Right renal pelvis (tissue), 4 donors: Measurements from ENCODE around the gene RPTOR. TPM values are rescaled to one million over a fixed set of nuclear protein-coding genes. Genes with fewer than 3 reads are reported as not detected.
A peak's percentile ranks its signal among the peaks of the same experiment; 100 is the strongest.

Experiments
- DNase-seq, 4 donors: peaks; one replicate each; pipeline ENCODE4 v3.0.0-alpha.2; 2013; ENCODE audit warnings: low read depth in 4 of 4, low spot score in 3 of 4, missing footprints in 1 of 4
- polyA plus RNA-seq, 4 donors: library from polyadenylated mRNA; unstranded; fragments of 120-200 nt; gene quantifications; one replicate each; pipeline ENCODE4 v1.2.1, GENCODE V29; 2013; ENCODE audit not compliant: insufficient read length in 4 of 4

RPTOR gene
- polyA plus RNA-seq, 4 donors, result 17.1 to 21.9 (median 19.5) TPM

DNA sequence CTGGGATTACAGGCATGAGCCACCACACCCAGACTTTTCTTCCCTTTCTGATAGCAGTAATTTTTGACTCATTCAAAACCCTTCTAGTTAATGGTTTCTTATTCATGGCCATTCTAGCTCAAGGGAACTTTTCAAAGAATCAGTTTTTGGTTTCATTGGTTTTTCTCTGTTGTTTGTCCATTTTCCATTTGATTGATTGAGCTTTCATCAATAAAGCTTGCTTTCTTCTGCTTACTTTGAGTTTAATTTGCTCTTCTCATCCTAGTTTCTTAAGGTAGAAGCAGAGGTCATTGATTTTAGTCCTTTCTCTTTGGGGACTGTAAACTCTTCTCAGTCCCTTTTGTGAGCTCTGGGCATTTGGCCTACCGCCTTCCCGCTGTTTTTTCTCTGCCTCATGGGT, 365.0 kb downstream of the RPTOR start:
- DNase-seq, result no peak

DNA sequence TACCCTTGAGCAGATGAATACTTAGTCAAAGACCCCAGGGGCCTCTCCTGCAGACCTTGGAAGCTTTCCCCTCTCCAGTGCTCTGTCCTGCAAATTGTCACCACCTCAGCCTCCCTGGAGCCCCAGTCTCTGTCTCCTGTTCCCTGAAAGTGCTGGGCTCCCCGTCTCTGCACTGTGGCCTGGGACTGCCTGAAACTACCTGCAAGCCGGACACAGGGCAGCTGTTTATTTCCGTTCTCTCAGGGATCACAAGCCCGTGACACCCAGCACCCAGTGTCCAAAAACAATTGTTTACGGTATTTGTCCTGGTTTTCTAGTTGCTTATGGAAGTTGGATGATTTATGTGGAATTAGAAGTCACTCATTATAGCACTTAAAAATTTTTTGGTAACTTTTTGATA, 365.4 kb downstream of the RPTOR start:
- no peak for DNase-seq

DNA sequence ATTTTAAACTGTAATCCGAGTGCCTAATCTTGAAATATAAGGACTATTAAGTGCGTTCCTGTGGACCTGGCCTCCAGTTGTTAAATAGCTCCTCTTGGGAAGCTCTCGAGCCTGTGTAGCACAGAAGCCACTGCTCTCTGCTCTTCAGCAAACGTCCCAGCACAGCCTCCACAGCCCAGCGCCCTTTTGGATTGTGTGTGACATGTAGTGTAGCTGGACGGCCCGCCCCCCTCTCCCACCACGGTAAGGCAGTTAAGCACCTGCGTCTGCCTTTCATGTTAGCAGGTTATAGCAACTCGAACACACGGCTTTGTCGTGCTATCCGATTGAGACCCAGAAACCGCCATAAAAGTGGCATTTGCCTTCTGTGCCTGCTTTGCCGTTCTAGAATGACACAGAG, 367.8 kb downstream of the RPTOR start:
- DNase-seq, result no peak

DNA sequence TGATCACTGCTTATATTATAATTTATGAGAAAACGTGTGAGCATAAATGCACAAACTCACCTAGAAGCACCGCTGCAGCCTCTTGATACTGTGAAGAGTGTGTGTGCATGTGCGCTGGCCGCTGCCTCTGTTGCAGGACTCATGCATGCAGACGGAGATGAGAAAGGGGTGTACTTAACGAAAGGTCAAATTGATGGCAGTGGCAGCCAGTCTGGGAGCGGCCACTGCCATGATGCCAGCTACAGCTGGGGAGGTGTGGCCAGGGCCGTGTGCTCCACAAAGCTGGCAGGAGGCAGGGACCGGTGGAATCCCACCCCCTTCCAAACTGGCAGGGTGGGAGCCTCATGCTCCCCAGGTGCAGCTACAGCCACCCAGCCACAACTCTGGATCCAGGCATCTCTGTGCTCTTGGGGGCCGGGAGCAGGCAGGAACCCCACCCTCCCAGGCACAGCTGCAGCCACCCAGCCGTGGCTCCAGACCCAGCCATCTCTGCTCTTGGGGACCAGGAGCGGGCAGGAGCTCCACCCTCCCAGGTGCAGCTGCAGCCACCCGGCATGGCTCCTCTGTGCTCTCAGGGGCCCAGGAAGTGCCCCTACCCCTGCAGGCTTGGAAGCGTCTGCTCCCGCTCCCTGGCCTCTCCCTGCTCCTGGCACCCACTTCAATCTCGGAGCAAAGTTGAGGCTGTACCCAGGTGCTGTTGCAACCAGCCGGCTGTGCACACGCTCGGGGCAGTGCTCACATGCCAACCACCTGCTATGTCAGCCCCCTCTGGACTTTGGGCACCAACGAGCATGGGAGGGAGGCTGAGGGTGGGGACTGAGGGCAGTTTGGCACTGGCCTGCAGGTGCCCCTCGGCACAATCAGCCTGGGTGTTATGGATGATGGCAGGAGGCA, 369.5 kb downstream of the RPTOR start:
- DNase-seq, result no peak

DNA sequence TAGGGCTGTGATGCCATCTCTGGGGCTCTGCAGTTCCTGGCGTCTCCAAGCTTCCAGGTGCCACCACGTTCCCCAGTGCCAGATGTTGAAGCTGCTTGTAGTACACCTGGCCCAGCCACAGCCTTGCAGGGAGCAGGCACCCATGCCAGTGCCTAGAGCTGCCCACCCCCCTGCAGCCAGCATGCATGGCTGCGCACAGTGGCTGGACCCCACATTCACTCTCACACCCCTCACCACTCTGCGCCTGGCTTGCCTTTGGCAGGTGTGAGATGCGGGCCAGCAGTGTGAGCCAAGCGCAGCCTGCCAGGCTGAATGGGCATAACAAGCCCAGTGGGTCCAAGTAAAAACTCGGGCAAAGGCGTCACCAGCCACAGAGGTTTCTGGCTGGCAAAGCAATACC, 371.6 kb downstream of the RPTOR start:
- DNase-seq, result no peak

DNA sequence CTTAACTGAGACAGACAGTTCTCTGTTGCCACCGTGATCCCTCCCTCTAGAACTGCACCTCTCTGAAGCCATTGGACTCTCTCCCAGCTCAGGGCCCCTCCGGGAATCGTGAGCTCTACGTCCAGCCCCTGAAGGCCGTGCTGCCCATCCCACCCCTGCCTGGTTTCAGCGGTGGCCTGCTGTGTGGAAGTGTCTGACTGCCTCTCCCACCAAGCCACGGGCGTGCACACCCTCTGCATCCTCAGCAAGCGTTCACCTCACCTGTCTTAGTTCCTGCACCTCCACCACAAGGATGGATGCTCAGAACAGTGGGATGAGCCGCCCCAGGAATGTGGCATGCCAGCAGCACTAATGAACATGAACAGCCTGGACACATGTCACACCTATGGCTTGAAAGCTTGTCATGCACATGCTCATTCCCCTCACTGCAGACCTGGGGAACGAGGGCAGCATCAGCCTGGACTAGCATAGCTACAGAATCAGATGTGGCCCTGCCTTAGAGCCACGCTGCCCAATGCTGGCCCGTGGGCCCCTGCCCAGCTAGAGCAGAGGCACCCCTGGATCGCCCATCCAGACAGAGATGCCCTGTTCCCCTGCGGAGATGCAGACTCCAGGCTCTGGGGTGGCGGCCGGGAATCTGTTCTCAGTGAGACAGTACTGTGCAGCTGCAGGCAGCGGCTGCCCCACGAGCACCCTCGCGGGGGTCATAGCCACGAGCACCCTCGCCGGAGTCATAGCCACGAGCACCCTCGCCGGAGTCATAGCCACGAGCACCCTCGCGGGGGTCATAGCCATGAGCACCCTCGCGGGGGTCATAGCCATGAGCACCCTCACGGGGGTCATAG, 373.3 kb downstream of the RPTOR start:
- no peak for DNase-seq

DNA sequence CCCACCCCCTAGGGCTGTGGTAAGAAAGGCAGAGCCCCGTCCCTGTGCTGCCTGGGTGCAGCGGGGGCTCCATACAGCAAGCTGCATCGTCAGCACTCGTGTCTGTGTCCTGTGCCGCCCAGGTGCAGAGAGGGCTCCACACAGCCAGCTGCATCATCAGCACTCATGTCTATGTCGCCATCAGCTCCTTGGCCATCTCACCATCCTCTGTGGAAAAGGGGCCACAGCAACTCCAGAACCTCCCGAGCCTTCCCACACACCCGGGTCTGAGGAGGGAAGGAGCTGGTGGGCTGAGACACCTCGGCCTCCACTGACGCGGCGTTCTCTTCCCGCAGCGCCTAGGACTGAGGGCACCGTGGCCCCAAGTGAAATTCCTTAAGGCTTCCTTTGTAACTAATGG, 374.1 kb downstream of the RPTOR start:
- DNase-seq, result no peak

DNA sequence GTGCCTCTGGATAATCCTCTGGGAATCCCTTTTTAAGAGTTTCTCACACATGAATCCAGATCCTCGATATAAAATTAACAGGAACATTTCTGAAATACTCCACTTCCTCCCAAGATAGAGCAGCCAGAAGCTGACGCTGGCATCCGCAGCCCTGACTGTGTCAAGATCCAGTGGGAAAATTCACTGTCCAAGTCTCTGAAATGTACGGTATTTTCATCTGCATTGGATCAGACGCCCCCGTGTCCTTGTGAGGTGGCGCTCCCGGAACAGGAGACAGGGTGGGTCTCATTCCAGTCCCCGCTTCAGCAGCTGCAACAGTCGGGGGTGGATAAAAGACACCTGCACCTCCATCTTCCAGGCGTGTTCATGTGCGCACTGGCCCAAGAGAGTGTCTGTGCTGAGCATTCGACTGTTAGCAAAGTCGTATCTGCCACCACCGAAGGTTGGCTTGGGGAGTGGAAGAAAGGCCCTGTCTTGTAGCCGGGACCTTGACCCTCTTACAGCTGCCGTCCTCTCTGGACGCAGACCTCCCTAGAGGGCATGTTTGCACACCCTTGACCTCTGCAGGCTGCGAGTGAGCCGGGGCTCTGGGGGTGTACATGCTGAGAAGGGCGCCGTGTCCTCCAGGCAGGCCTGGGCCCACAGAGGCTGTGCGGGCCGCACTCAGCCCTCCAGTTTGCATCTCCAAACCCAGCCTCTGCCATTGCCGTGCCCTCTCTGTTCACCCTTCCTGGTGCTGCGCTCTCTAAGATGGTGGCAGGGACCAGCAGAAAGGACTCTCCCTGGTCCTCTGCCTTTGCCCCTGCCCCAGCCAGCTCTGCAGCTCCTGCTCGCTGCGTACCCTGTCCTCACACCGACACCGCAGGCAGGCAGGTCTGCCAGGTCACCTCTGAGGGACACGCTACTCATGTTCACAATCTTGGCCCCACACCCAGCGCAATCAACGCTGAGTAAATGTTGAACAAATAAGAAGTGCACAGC, 375.0 kb downstream of the RPTOR start:
- no peak for DNase-seq

DNA sequence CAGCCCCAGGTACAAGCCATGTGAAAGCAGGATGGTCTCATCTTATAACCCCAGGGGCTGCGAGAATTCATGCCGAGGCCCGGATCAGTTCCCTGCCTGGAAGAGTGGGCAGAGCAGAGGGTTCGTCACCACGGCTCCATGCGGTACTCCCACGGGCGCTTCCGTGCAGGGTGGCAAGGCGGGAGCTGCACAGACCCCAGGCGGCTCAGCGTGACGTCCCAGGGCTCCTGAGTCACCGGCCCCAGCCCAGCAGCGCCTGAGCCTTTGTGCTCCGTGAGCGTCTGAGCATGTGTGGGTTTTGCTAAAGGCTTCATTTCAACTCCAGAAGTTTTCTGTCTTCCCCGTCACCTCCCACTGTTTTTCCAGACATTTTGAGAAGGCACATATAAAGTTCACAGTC, 375.8 kb downstream of the RPTOR start:
- DNase-seq, result peak in 1 of 4 donors; percentile 67

DNA sequence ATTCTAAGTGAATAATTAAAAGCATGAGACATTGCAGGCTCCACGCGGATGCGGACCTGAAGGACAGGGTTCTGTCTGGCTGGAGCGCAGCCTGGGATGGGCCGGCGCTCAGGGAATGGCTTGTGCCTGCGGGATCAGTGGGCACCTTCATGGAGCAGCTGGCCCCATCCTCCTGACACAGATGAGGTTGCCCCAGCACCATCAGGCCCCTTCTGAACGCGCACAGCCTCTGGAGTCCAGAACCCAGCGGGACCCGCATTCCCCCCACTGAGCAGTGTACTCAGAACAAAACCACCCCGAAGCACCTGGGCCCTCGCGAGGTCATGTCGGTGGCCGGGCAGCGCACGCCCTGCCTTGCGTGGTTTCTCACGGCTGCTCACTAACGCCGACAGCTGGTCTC, 376.5 kb downstream of the RPTOR start:
- no peak for DNase-seq

DNA sequence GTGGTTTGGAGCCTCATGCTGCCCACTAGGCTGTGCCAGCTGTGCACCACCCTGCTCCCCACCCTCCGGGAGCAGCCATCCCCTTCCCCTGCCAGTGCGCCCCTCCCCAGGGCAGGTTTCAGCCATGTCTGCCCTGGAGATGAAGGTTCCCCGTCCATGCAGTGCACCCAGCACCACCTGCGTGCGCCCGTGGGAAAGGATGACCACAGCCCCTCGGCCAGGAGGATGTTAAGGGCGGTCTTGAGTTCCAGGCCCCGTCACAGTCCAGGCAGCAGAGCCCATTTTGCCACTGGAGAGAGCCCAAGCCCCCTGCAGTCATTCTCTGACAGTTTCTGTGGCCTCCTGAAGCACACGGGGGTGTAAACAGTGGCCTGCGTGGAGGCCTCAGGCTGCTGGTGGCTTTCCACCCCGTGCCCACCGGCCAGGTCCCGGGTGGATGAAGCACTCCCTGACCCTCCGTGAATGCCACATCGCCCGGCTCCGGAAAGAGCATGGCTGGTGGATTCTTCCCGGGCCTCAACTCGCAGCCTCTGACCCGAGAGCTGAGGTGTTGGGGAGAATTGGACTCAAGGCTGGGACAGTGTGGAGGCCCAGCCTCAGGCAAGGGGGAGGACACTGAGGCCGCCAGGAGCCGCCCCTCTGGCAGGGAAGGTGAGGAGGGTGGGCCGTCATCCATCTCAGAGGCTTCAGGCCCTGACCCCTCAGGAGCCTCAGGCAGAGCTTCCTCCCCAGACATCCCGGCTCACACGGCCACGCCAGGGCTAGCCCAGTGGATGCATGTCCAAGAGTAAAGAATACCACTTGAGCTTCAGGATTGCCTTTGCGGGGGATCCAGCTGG, 377.3 kb downstream of the RPTOR start:
- DNase-seq, result no peak

DNA sequence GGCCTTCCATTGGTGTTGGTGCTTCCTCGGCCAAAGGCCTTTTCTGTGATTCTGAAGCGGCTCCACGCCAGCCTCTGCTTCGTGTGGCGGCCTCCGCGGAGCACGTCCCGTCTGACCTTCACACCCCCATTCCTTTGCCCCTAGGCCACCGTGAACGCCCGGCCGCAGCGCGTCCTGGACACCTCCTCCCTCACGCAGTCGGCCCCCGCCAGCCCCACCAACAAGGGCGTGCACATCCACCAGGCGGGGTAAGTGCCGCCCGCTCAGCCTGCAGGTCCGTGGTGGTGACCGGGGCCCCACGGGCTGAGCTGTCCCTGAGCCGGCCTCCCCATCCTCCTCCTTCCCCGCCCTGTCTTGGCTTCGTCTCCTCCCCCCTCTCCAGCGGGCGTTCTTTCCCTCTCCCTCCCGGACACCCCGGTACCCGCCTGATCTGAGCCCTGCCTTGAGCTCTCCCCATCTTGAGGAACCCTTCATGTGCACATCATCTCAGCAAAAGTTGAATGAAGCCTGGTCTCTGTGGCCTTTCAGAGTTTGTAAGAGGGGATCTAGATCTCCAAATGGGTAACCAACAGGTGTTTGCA, 378.0 kb downstream of the RPTOR start:
- DNase-seq, result no peak

DNA sequence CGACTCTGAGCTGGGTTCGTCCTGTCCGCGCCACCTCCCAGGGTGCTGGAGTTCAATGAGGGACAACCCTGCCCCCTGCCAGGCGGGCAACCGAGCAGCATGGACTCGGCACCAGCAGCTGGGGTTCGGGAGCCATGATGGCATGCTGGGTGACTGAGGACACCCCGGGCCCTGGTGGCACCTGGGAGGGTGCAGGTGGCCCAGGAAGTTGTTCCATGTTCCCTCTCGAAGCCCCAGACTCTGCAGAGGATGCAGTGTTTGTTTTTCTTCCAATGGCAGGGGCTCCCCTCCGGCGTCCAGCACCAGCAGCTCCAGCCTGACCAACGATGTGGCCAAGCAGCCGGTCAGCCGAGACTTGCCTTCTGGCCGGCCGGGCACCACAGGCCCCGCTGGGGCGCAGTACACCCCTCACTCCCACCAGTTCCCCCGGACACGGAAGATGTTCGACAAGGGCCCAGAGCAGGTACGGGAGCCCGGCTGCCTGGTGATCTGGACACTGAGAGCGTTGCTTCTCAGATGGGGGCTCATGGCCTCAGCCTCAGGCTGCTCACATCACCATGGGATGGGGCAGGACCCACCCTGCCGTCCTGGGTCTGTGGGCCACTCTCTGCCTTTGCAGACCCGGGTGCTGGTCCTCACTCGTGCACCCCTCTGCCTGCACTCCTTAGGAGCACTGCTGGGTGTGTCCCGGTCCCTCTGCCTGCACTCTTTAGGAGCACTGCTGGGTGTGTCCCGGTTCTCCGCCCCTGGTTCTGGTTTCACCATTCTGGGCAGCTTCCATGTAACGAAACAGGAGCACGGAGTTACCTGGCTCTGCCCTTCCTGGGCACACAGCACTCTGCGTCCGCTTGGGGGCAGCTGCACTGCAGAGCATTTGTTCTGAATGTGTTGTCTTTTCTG, 378.8 kb downstream of the RPTOR start:
- DNase-seq, result no peak

DNA sequence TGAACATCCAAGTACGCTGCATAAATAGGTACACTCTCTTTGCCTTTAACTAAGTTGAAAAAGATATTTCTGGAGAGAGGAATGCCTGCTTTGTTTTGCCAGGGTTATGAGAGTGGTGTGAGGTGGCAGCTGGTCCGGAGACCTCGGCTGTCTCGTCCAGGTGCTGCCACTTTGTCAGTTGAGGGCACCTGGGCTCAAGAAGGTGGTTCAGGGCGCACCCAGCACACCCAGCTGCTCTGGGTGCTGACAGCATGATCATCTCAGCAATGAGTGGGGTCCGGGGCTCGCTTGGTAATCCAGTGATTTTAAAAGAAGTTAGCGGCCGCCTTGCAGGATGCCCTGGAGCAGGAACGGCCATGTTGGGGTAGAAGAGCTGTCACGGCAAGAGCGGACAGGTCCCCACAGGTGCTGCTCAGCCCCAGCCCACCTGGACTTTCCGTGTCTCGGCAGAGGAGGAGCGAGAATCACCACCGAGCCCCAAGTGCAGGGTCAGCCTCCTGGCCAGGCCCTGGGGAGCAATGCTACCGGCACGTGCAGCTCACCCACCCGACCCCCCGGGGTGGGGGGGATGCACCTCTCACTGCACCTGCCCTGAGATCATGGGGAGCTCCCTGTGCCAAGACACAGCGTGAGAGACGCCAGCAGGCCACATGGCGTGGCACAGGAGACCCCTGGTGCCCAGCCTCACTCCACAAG, 379.6 kb downstream of the RPTOR start:
- no peak for DNase-seq

DNA sequence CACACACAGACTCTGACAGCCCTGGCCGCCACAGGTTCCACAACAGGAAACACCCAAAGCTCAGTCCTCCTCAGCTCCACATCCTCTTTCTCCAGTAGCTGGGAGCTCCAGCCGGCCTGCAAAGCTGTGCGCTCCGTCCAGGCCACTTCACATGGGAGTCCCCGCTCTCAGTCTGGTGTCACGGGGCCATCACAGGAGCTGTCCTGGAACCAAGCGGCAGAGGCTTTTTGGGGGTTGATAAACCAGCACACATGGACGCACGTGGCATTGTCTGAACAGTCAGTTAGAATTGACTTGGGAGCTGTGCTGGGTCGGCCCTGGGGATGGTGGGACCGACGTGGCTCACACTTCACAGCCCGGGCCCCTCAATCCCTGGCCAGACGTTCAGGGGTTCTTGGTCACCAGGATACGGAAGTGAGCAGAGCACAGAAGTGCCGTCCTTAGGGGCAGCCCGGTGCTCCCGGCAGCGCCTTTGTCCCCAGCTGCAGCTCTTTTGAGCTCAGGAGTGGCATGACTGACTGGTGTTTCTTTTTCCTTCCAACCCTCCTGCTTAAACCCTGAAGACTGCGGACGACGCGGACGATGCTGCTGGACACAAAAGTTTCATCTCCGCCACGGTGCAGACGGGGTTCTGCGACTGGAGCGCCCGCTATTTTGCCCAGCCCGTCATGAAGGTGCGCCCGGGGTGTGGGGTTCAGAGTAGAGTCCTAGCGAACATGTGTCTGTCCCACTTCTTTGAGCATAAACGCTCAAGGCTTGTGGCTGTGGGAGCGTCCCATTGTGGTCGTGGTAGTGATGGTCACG, 380.4 kb downstream of the RPTOR start:
- no peak for DNase-seq

DNA sequence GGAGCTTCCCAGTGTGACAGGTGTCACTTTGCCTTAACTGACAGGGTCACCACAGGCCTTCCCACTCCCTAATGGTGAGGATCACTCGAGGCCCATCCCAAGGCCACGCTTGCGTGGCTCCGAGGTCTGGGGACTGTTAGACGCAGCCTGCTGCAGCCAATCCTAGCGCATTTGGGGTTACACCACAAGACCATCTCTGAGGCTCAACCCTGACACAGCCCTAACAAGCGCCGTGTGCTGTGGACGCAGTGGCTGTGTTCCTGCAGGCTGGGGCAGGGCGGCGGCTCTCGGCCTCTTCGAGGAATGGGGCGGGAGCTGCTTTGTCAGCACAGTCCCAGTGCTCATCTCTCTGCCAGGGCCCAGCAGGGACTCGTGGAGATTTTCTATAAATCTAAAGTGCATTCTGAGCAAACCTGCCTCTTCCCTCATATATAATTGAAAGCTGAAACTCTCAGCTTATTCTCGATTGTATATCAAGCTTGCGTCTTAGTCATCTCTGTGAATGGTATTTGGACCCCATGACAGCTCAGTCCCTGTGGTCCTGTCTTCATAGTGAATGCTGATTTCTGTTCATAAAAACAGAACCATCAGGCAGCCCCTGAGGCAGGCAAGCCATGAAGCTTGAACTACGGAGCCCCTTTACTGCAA, 381.2 kb downstream of the RPTOR start:
- DNase-seq, result no peak
